SK-N-MC (cell line): ENCODE measurements around the gene PELI2.

Source experiments
- EZH2 ChIP-seq: fragments of 200-600 bp; sonication (generic); IDR thresholded peaks from one replicate; pipeline ENCODE4 v1.6.1; 2017; ENCODE audit warnings: antibody characterized with exemption
- POLR2AphosphoS5 ChIP-seq: IDR thresholded peaks from 2 replicates; pipeline ENCODE4 v1.6.1; 2012; ENCODE audit warnings: mild to moderate bottlenecking, low read depth, low read length, borderline replicate concordance

DNA sequence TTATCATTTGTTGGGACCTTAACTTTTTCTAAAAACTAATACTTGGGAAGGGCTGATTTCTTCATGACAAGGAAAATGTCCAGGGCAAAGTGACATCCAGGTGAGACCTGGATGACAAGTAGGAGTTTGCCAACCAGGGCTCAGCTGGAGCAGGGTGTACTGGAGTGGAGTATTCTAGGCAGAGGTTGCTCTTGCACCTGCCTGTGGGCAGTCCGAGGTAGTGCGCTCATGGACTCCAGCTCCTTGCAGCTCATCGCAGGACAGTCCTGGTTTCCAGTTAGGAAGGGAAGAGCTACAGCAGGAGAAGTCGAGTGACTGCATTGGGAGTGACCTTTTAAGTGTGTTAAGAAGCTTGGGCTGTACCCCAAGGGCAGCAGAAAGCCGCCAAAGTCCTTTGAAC is 175.9 kb downstream of the PELI2 start:
- TF ChIP-seq POLR2AphosphoS5 (no peak), EZH2 (no peak)
